Measurements from ENCODE around the gene SLC7A7.
A peak's percentile ranks its signal among the peaks of the same experiment; 100 is the strongest.
"Not testable (repeated sequence)": the region's sequence is repeated elsewhere in the genome, so short reads cannot be mapped to it uniquely, and the experiment has no call there.

The SLC7A7 gene

DNA sequence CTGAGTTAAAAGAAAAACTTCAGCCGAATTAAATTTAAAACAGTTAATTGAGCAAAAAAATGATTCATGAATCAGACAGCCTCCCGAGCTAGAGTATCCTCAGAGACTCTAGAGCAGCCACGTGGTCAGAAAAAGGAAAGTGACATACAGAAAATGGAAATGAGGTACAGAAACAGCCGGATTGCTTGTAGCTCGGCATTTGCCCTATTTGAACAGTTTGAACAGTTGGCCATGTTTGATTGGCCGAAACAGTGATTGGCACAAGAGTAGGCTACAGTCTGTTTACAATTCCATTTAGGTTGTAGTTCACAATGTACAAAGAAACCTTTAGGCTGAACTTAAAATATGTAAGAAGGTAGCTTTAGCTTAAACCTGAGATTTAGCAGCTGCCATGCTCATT, 61.6 kb downstream of the SLC7A7 start:
- no peak for DNase-seq (ENCODE audit: low read depth in 2 of 2)

DNA sequence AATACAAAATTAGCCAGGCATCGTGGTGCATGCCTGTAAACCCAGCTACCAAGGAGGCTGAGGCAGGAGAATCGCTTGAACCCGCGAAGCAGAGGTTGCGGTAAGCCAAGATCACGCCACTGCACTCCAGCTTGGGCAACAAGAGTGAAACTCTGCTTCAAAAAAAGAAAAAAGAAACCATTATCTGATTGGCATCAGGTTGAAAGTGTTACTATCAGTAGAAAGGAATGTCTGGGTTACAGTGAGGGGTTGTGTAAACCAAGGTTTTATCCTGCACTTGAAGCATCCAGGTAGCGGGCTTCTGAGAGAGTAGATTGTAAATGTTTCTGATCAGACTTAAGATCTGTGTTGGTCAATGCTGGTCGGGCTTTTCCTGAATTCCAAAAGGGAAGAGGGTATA, 62.8 kb downstream of the SLC7A7 start:
- DNase-seq (ENCODE audit: low read depth in 2 of 2) = no peak

DNA sequence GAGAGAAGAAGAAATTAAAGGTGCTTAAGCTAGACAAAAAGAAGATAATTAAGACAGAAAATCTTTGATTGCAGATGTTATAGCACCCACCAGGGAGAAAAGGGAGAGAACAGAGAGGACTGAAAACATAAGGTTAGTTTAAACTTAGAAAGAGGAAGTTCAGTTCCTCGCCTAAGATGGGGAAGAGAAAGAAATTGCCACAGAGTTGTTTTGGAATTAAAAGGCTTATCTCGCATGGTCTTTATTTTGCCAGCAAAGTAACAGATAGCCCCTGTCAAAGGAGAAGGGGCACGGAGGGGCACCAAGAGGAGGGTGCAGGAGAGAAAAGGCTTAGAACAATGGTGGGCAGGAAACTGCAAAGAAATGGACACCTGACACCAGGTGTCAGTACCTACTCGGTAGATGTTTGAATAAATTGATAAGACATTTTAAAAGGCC, 66.6 kb downstream of the SLC7A7 start:
- no peak for DNase-seq (ENCODE audit: low read depth in 2 of 2)

DNA sequence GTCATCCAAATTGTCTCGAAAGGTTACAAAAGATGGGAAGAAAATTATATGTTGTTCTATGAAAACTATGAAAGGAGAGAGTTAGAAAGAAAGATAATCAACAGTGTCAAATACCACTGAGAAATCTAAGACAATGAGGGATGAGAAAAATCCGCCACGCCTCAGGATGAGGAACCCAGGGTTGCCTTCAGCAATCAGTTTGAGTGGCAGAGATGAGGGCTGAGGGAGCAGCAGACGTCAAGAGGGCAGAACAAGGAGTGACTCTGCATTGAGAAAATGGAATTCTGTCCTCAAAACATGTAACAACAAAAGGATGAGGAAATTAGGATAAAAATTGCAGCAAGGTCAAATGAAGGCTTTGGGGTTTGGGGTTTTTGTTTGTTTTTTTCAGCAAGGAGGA, 67.0 kb downstream of the SLC7A7 start:
- no peak for DNase-seq (ENCODE audit: low read depth in 2 of 2)

DNA sequence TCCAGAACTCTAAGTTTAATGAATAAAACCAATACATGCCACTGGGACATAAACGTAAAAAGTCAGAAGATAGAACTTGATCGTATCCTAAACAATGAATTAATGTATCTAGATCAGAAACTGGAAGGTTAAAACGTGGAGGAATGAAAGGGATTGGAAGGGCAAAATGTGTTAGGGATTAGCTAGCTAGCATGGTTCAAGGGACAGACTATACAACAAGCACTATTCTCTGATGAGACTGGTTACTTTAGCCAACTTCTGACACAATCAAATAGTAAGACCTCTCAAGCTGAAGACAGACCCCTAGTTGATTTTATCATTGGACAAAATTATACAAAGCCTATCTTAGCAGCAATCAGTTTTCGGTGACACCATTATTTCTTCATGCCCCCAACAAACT, 67.5 kb downstream of the SLC7A7 start:
- no peak for DNase-seq (ENCODE audit: low read depth in 2 of 2)

DNA sequence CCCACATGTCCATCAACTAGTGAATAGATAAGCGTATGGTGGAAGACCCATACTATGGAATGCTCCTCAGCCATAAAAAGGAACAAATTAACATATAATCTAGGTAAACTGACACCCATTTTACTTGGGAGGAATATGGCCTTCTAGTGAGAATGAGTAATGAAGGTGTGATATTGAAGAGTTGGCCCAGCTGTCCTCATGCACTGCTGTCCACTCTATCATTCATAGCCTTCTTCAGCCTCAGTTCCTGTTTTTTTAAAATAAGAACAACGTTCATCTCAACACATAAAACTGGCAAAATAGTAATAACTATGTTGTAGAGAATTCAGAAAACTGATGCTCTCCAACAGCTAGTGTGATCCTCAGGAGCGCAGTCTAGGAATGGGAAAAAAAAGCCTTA, 75.2 kb downstream of the SLC7A7 start:
- no peak for DNase-seq (ENCODE audit: low read depth in 2 of 2)

DNA sequence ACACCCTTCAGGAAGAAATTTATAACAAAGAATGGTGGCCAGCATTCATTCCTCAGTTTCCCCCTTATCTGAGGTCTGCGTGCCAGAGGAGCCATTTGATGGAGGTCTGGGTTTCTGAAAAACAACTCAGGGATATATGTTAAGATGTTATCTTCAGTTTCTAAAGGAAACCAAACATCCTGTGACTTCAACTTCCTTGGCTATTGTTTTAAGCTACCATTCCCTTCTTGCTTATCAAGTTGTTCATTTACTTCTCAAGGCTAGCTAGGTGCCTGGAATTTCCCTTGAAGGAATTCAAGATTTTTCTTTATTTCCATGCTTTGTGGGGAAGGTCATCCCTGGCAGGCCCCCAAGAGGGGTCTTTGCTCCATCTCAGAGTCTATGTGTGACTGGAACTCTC, 75.8 kb downstream of the SLC7A7 start:
- DNase-seq (ENCODE audit: low read depth in 2 of 2) = no peak

DNA sequence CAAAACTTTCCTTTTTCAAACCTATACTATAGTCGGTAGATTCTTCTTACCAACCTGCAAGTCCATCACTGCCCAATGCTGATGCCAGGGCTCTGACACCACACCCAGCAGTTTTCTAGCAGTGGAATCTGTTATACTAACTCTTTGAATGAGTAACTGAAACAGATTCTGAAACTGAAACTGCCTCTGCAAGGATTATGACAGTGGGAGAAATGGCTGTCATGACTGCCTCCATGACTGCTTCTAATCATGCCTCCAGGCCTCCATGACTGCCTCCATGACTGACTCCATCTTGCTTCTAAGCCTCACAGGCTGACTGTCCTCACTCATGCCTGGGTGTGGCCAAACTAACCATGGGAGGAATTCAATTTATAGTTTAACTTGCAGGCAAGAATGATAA, 78.2 kb downstream of the SLC7A7 start:
- peak; percentile 42 to 44 for DNase-seq (ENCODE audit: low read depth in 2 of 2)

DNA sequence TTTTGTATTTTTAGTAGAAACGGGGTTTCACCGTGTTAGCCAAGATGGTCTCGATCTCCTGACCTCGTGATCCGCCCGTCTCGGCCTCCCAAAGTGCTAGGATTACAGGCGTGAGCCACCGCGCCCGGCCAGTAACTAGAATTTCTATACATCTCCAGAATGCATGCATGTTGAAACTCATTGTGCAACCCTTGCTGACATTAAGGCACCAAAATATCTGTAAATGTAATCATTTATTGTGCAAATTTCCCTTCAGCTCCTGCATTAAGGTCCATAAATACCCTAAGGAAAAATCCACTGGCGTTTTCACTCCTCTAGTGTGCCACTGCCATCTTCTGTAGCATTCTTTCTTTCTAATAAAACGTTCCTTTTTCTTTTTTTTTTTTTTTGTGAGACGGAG, 78.9 kb downstream of the SLC7A7 start:
- DNase-seq (ENCODE audit: low read depth in 2 of 2) = not testable (repeated sequence)

DNA sequence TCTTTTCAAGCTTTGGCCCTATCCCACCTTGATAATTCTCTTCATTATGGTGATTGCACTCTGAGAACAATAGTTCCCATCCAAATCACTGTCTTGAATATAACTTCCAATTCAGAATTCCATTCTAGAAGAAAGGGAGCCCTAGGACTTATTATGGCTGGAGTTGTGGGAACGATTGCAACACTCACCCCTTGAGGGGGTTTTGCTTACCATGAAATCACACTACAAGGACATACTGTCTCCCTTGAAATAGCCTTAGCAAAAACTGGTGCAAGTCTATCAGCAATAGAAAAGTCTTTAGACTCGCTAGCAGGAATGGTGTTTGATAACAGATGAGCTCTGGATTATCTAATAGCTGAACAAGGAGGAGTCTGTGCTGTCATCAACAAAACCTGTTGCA, 80.1 kb downstream of the SLC7A7 start:
- no peak for DNase-seq (ENCODE audit: low read depth in 2 of 2)

DNA sequence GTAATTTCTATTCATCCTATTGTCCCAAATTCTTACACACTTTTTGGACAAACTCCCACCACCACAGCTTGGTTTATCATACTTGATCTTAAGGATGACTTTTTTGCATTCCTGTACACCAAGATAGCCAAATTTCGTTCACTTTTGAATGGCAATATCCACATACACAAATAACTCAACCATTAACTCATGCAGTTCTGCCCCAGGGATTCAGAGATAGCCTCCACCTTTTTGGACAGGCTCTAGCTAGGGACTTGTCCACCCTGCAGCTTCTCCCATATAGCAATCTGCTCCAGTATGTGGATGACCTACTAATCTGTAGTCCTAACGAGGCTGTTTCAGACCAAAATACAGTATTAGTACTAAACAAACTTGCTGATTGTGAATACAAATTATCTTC, 81.4 kb downstream of the SLC7A7 start:
- no peak for DNase-seq (ENCODE audit: low read depth in 2 of 2)

DNA sequence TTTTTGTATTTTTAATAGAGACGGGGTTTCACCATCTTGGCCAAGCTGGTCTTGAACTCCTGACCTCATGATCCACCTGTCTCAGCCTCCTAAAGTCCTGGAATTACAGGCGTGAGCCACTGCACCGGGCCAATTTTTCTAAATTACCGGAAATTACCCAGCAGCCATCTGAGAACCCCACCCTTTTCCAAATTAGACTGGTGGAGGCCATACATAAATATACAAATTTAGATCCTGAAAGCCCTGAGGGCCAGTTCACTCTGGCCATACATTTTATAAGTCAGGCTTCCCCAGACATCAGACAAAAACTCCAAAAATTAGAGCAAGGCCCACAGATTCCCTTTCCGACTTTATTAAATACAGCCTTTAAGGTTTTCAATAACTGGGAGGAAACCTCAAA, 83.2 kb downstream of the SLC7A7 start:
- not testable (repeated sequence) for DNase-seq (ENCODE audit: low read depth in 2 of 2)

DNA sequence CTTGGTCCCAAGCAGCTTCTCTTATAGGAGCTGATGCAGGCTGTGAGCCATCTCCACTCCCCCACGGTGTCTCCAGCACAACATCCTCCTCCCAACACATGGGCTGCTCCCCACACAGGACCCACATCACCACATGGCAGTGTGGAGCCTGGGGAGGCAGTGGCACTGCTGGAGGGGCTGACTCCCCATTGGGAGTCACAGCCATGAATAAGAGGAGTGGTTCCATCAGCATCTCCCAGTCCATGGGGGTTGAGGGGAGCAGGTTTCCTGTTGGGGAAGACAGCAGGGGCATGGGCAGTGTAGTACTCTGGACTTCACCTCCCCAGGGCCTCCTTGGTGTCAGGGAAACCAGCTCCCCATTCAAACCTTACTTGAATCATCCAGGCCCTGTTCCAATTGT, 89.2 kb downstream of the SLC7A7 start:
- no peak for DNase-seq (ENCODE audit: low read depth in 2 of 2)

DNA sequence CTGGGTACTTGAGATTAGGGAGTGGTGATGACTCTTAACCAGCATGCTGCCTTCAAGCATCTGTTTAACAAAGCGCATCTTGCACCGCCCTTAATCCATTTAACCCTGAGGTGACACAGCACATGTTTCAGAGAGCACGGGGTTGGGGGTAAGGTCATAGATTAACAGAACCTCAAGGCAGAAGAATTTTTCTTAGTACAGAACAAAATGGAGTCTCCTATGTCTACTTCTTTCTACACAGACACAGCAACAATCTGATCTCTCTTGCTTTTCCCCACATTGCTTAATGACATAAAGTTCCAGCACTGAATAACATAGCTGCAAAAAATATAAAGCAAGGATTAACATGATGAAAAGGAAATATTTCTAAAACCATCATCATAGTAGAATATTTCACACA, 89.9 kb downstream of the SLC7A7 start:
- not testable (repeated sequence) for DNase-seq (ENCODE audit: low read depth in 2 of 2)

DNA sequence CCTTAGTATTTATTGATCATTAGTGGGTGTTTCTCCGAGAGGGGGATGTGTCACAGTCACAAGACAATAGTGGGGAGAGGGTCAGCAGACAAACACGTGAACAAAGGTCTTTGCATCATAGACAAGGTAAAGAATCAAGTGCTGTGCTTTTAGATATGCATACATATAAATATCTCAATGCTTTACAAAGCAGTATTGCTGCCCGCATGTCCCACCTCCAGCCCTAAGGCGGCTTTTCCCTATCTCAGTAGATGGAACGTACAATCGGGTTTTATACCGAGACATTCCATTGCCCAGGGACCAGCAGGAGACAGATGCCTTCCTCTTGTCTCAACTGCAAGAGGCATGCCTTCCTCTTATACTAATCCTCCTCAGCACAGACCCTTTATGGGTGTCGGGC, 90.4 kb downstream of the SLC7A7 start:
- DNase-seq (ENCODE audit: low read depth in 2 of 2) = not testable (repeated sequence)

DNA sequence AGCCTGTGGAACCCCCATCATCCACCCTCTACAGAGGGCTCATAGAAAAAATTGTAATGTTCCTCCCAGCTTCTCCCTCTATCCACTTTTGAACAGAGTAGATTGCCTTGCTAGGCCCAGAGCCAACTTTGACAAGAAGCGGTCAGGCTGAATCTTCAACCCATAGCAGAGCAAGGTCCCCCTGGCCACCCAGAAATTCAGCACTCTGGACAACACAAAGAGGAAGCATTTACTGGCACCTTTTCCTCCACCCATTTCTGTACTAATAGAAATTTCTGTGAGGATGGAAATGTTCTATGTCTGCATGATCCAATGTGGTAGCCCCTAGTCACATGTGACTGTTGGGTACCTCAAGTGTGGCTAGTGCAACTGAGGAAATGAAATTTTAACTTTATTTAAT, 91.4 kb downstream of the SLC7A7 start:
- no peak for DNase-seq (ENCODE audit: low read depth in 2 of 2)

All from stimulated activated CD8-positive, alpha-beta memory T cell treated with anti-CD3 and anti-CD28 coated beads, Interleukin-15, amount 100 ng/mL, for 48 hours (primary cell).